Right hindlimb (tissue), 1 donor: ENCODE results near the gene TFR2.

Experiments
- DNase-seq: peaks from one replicate; pipeline ENCODE4 v3.0.0-alpha.2; 2018

The TFR2 gene

GRCh38 chr7:100572281-100572948, 68.9 kb downstream of the TFR2 start:
- DNase-seq: no peak

GRCh38 chr7:100571829-100572116, 69.6 kb downstream of the TFR2 start:
- no peak for DNase-seq

- DNase-seq: no peak
Measured at GRCh38 chr7:100570954-100571828, 70.2 kb downstream of the TFR2 start.
